Measurements from ENCODE around the gene CCDC142.
"Not testable (repeated sequence)": the region's sequence is repeated elsewhere in the genome, so short reads cannot be mapped to it uniquely, and the experiment has no call there.

- not testable (repeated sequence) for TF ChIP-seq RAD51 (IDR thresholded peaks at IDR 0.05); JUND (IDR thresholded peaks at IDR 0.05; ENCODE audit: low read depth, low read length); RAD21 (IDR thresholded peaks at IDR 0.05; ENCODE audit: insufficient read depth, low read depth, low read length); BMI1 (IDR thresholded peaks at IDR 0.05; ENCODE audit: borderline replicate concordance); POLR2AphosphoS5 (IDR thresholded peaks at IDR 0.05; ENCODE audit: low read length); CTCF (IDR thresholded peaks at IDR 0.05 in 2 of 3, conservative IDR thresholded peaks at IDR 0.05 in 1 of 3; ENCODE audit: control insufficient read depth in 2 of 3, extremely low read depth in 1 of 3, insufficient read depth in 1 of 3, low read depth in 3 of 3, low read length in 3 of 3); EZH2 (IDR thresholded peaks at IDR 0.05; ENCODE audit: borderline replicate concordance, control insufficient read depth, low read depth, low read length)
Observed at GRCh38 chr2:74460187-74460586, 22.6 kb downstream of the CCDC142 start.

All from GM12878 (cell line).